ENCODE measurements around the gene SYMPK. TPM values are rescaled to one million over a fixed set of nuclear protein-coding genes. Genes with fewer than 3 reads are reported as not detected.

The SYMPK gene
- total RNA-seq, result 36.5 and 42.3 TPM in 2 replicates

GRCh38 chr19:45862564-45863334 lies at the start of gene SYMPK:
SYMPK (minus strand) TSS chr19:45863147; CDS start chr19:45854495, 8,652 bp downstream.

GRCh38 chr19:45901912-45902650 lies 39.1 kb upstream of the SYMPK start, which contains the start of gene MYPOP:
MYPOP (minus strand) TSS chr19:45902613; CDS start chr19:45901773, 840 bp downstream.

GRCh38 chr19:45885556-45886426 lies 22.8 kb upstream of the SYMPK start, which contains the start of gene IRF2BP1:
IRF2BP1 (minus strand) TSS chr19:45886141; CDS start chr19:45885774, 367 bp downstream.

GRCh38 chr19:45863840-45864628 lies 1.1 kb upstream of the SYMPK start, which contains the start of gene FOXA3:
FOXA3 (plus strand) TSS chr19:45864326; CDS start chr19:45864457, 131 bp downstream.

GRCh38 chr19:45814851-45815480 lies 48.0 kb downstream of the SYMPK start, which contains the start of gene RSPH6A:
RSPH6A (minus strand) TSS chr19:45815308; CDS start chr19:45815176, 132 bp downstream.

GRCh38 chr19:45792470-45793177 lies 70.3 kb downstream of the SYMPK start, which contains the start of gene DMWD:
DMWD (minus strand) TSS chr19:45792845; CDS start chr19:45792756, 89 bp downstream.

GRCh38 chr19:45782162-45782691 lies 80.7 kb downstream of the SYMPK start, which contains the start of gene DMPK:
DMPK (minus strand) TSS chr19:45782490; CDS start chr19:45782352, 138 bp downstream.

GRCh38 chr19:45768984-45769782 lies 93.8 kb downstream of the SYMPK start, which contains the start of gene SIX5:
SIX5 (minus strand) TSS chr19:45769252; CDS start chr19:45768844, 408 bp downstream.

Other genes starting within 250 kb of the SYMPK start
- 38.3 and 63.5 TPM in 2 replicates for gene EML2, start 223.8 kb downstream of the SYMPK start, total RNA-seq
- gene GIPR, start 194.9 kb downstream of the SYMPK start, total RNA-seq, result 0.29 TPM in 1 of 2 replicates, not detected in the other
- 228 and 382 TPM in 2 replicates for gene SNRPD2, start 171.2 kb downstream of the SYMPK start, total RNA-seq
- gene QPCTL, start 170.5 kb downstream of the SYMPK start, total RNA-seq, result 9.6 and 11.1 TPM in 2 replicates
- gene FBXO46, start 132.3 kb downstream of the SYMPK start, total RNA-seq, result 5.2 and 9.1 TPM in 2 replicates
- not detected in 2 replicates for gene MEIOSIN, start 129.7 kb downstream of the SYMPK start, total RNA-seq
- gene SIX5, start 93.9 kb downstream of the SYMPK start, total RNA-seq, result 11.2 and 18.9 TPM in 2 replicates
- gene DMPK, start 80.7 kb downstream of the SYMPK start, total RNA-seq, result 27.3 and 94.1 TPM in 2 replicates
- 38.8 and 43.2 TPM in 2 replicates for gene DMWD, start 70.3 kb downstream of the SYMPK start, total RNA-seq
- gene RSPH6A, start 47.8 kb downstream of the SYMPK start, total RNA-seq, result 0.15 and 0.17 TPM in 2 replicates
- gene FOXA3, start 1.2 kb upstream of the SYMPK start, total RNA-seq, result not detected in 2 replicates
- 27.5 and 43.8 TPM in 2 replicates for gene IRF2BP1, start 23.0 kb upstream of the SYMPK start, total RNA-seq
- gene MYPOP, start 39.5 kb upstream of the SYMPK start, total RNA-seq, result 2.5 and 2.8 TPM in 2 replicates
- gene NANOS2, start 51.6 kb upstream of the SYMPK start, total RNA-seq, result not detected in 2 replicates
- not detected in 2 replicates for gene NOVA2, start 110.7 kb upstream of the SYMPK start, total RNA-seq
- gene CCDC61, start 132.3 kb upstream of the SYMPK start, total RNA-seq, result 6.1 and 8.6 TPM in 2 replicates
- not detected in 2 replicates for gene PGLYRP1, start 159.9 kb upstream of the SYMPK start, total RNA-seq
- not detected in 2 replicates for gene IGFL4, start 177.9 kb upstream of the SYMPK start, total RNA-seq

Data from smooth muscle cell of trachea (primary cell).